Osteoblast (primary cell): ENCODE data around the gene LRP11. TPM values are rescaled to one million over a fixed set of nuclear protein-coding genes. Genes with fewer than 3 reads are reported as not detected.
"Not testable (repeated sequence)": the region's sequence is repeated elsewhere in the genome, so short reads cannot be mapped to it uniquely, and the experiment has no call there.

Source experiments
- DNase-seq: peaks from one replicate; pipeline ENCODE4 v3.0.0; 2011; ENCODE audit warnings: low spot score, mixed read lengths; ENCODE audit not compliant: insufficient read length; ENCODE audit errors: missing footprints
- H2AFZ ChIP-seq: 2 replicates; pipeline ENCODE4 v1.6.0; 2011; ENCODE audit warnings: mild to moderate bottlenecking, low read length
- H3K27ac ChIP-seq: 2 replicates; pipeline ENCODE4 v1.5.1; 2011; ENCODE audit warnings: mild to moderate bottlenecking, low read depth, low read length, moderate library complexity
- H3K27me3 ChIP-seq: 2 replicates; pipeline ENCODE4 v1.6.0; 2012; ENCODE audit warnings: mild to moderate bottlenecking, control low read depth, inconsistent platforms, low read length, moderate library complexity; ENCODE audit not compliant: insufficient read depth
- H3K36me3 ChIP-seq: 2 replicates; pipeline ENCODE4 v1.5.1; 2011; ENCODE audit warnings: mild to moderate bottlenecking, low read length, control low read depth, moderate library complexity; ENCODE audit not compliant: insufficient read depth
- H3K4me1 ChIP-seq: 2 replicates; pipeline ENCODE4 v1.5.1; 2011; ENCODE audit warnings: mild to moderate bottlenecking, low read length, control low read depth, moderate library complexity; ENCODE audit not compliant: insufficient read depth
- H3K4me2 ChIP-seq: 2 replicates; pipeline ENCODE4 v1.6.0; 2011; ENCODE audit warnings: mild to moderate bottlenecking, low read length; ENCODE audit not compliant: insufficient read depth
- H3K4me3 ChIP-seq: fragments of 200-600 bp; sonication (generic); 3 replicates; pipeline ENCODE4 v1.5.1; 2012; ENCODE audit warnings: mild to moderate bottlenecking, low read length, inconsistent platforms; ENCODE audit not compliant: insufficient read depth
- H3K79me2 ChIP-seq: 2 replicates; pipeline ENCODE4 v1.6.0; 2012; ENCODE audit warnings: mild to moderate bottlenecking, low read length, control low read depth, inconsistent platforms; ENCODE audit not compliant: insufficient read depth
- H3K9me3 ChIP-seq: 2 replicates; pipeline ENCODE4 v1.5.1; 2011; ENCODE audit warnings: low read depth, low read length, control low read depth
- H4K20me1 ChIP-seq: 2 replicates; pipeline ENCODE4 v1.6.0; 2012; ENCODE audit warnings: mild to moderate bottlenecking, low read length, control low read depth; ENCODE audit not compliant: insufficient read depth
- CTCF ChIP-seq: IDR thresholded peaks from 2 replicates; pipeline ENCODE4 v1.5.1; 2011; ENCODE audit warnings: mild to moderate bottlenecking, low read depth, low read length, moderate library complexity; ENCODE audit errors: extremely low read depth
- total RNA-seq: library from RNA; depleted of rRNA; stranded (reverse); fragments of >200 nt; gene quantifications from 2 replicates; pipeline ENCODE4 v1.2.3, GENCODE V29; 2012

LRP11 gene
- total RNA-seq, 1 donor, result 39.4 TPM

GRCh38 chr6:149897015-149897697 lies 33.0 kb upstream of the LRP11 start:
- Histone ChIP-seq H3K4me3 (peak overlapping the region; percentile 69), H4K20me1 (no peaks in the 10 kb centered on the region), H3K4me1 (peaks cover 31% of the 10 kb centered on the region), H3K27me3 (no peaks in the 10 kb centered on the region), H3K79me2 (no peaks in the 10 kb centered on the region), H3K9me3 (no peaks in the 10 kb centered on the region), H3K36me3 (no peaks in the 10 kb centered on the region), H3K27ac (peak overlapping the region; percentile 64), H3K4me2 (peak overlapping the region; percentile 88), H2AFZ (peak overlapping the region; percentile 94)
- peak; percentile 97 for DNase-seq
- no peak for TF ChIP-seq CTCF

GRCh38 chr6:149896491-149896890 lies 32.3 kb upstream of the LRP11 start:
- Histone ChIP-seq H3K4me2 (peak overlapping the region; percentile 88), H2AFZ (peak overlapping the region; percentile 94)
- DNase-seq, result peak; percentile 81

GRCh38 chr6:149895833-149896271 lies 31.7 kb upstream of the LRP11 start:
- H3K4me1 ChIP-seq, result peaks cover 36% of the 10 kb centered on the region
- no peak for TF ChIP-seq CTCF
- H3K4me2 ChIP-seq, result peak overlapping the region; percentile 88
- H3K9me3 ChIP-seq, result no peaks in the 10 kb centered on the region
- H3K4me3 ChIP-seq, result no peak overlapping the region
- H2AFZ ChIP-seq, result peak overlapping the region; percentile 63
- no peaks in the 10 kb centered on the region for H3K79me2 ChIP-seq
- DNase-seq, result no peak
- no peaks in the 10 kb centered on the region for H3K27me3 ChIP-seq
- H3K36me3 ChIP-seq, result no peaks in the 10 kb centered on the region
- no peaks in the 10 kb centered on the region for H4K20me1 ChIP-seq
- peak overlapping the region; percentile 64 for H3K27ac ChIP-seq

More at GRCh38 chr6:149896491-149896890, 32.3 kb upstream of the LRP11 start:
- H3K27ac ChIP-seq, result peak overlapping the region; percentile 64
- H3K36me3 ChIP-seq, result no peaks in the 10 kb centered on the region
- no peak for TF ChIP-seq CTCF
- H4K20me1 ChIP-seq, result no peaks in the 10 kb centered on the region
- no peaks in the 10 kb centered on the region for H3K27me3 ChIP-seq
- no peaks in the 10 kb centered on the region for H3K79me2 ChIP-seq
- peaks cover 31% of the 10 kb centered on the region for H3K4me1 ChIP-seq
- H3K4me3 ChIP-seq, result peak overlapping the region; percentile 69
- H3K9me3 ChIP-seq, result no peaks in the 10 kb centered on the region

GRCh38 chr6:149895048-149895590 lies 31.0 kb upstream of the LRP11 start:
- TF ChIP-seq CTCF, result no peak
- Histone ChIP-seq H3K36me3 (no peaks in the 10 kb centered on the region), H3K9me3 (no peaks in the 10 kb centered on the region), H3K4me3 (no peak overlapping the region), H2AFZ (peak overlapping the region; percentile 72), H3K4me1 (peaks cover 42% of the 10 kb centered on the region), H3K27me3 (no peaks in the 10 kb centered on the region), H4K20me1 (no peaks in the 10 kb centered on the region), H3K27ac (no peak overlapping the region), H3K4me2 (peak overlapping the region; percentile 19), H3K79me2 (no peaks in the 10 kb centered on the region)
- peak; percentile 78 for DNase-seq

- H3K4me3 ChIP-seq, H3K27ac ChIP-seq, H3K9me3 ChIP-seq, H2AFZ ChIP-seq, H4K20me1 ChIP-seq, H3K36me3 ChIP-seq, H3K79me2 ChIP-seq, H3K4me2 ChIP-seq, DNase-seq, H3K27me3 ChIP-seq: not testable (repeated sequence)
- peaks cover 50% of the 10 kb centered on the region for H3K4me1 ChIP-seq
These were observed 27.7 kb upstream of the LRP11 start for GRCh38 chr6:149891864-149892263.
